WTC11 (cell line): ENCODE data around the gene C11orf52. TPM values are rescaled to one million over a fixed set of nuclear protein-coding genes. Genes with fewer than 3 reads are reported as not detected.

ENCODE experiments used
- ATF1 ChIP-seq: sonication (generic); formaldehyde crosslinking; IDR thresholded peaks from 2 replicates; pipeline ENCODE4 v1.8.1; 2023; ENCODE audit warnings: mild to moderate bottlenecking, moderate library complexity, missing genetic modification reagents
- CREM ChIP-seq: sonication (generic); formaldehyde crosslinking; IDR thresholded peaks from 2 replicates; pipeline ENCODE4 v1.8.1; 2022; ENCODE audit warnings: mild to moderate bottlenecking, missing genetic modification reagents, moderate library complexity
- E2F5 ChIP-seq: sonication (generic); formaldehyde crosslinking; IDR thresholded peaks from 2 replicates; pipeline ENCODE4 v1.8.1; 2022; ENCODE audit warnings: mild to moderate bottlenecking, moderate library complexity, missing genetic modification reagents
- EMX1 ChIP-seq: fragments of 250-450 bp; sonication (Bioruptor Pico); IDR thresholded peaks from 2 replicates; pipeline ENCODE4 v1.8.0; 2021; ENCODE audit warnings: mild to moderate bottlenecking
- HMGXB4 ChIP-seq: sonication (generic); formaldehyde crosslinking; IDR thresholded peaks from 2 replicates; pipeline ENCODE4 v1.8.1; 2023; ENCODE audit warnings: mild to moderate bottlenecking, moderate library complexity, missing genetic modification reagents
- MXD4 ChIP-seq: fragments of 250-450 bp; sonication (Bioruptor Pico); IDR thresholded peaks from 2 replicates; pipeline ENCODE4 v1.8.0; 2021; ENCODE audit warnings: mild to moderate bottlenecking, moderate library complexity, borderline replicate concordance
- MYBL2 ChIP-seq: sonication (generic); formaldehyde crosslinking; IDR thresholded peaks from 2 replicates; pipeline ENCODE4 v1.8.1; 2023; ENCODE audit warnings: mild to moderate bottlenecking, moderate library complexity, missing genetic modification reagents
- NFYB ChIP-seq: sonication (generic); formaldehyde crosslinking; conservative IDR thresholded peaks from 2 replicates; pipeline ENCODE4 v1.8.0; 2022; ENCODE audit warnings: low read depth, missing genetic modification reagents
- NR2C2 ChIP-seq: sonication (generic); formaldehyde crosslinking; IDR thresholded peaks from 2 replicates; pipeline ENCODE4 v1.8.0; 2022; ENCODE audit warnings: mild to moderate bottlenecking, missing genetic modification reagents
- NR3C1 ChIP-seq: sonication (generic); formaldehyde crosslinking; conservative IDR thresholded peaks from 2 replicates; pipeline ENCODE4 v1.8.1; 2023; ENCODE audit warnings: low read depth, mild to moderate bottlenecking, missing genetic modification reagents
- PRRX2 ChIP-seq: fragments of 250-450 bp; sonication (Bioruptor Pico); IDR thresholded peaks from 2 replicates; pipeline ENCODE4 v1.8.0; 2021; ENCODE audit warnings: mild to moderate bottlenecking
- RORB ChIP-seq: fragments of 250-450 bp; sonication (Bioruptor Pico); IDR thresholded peaks from 2 replicates; pipeline ENCODE4 v1.9.0; 2021; ENCODE audit warnings: mild to moderate bottlenecking
- SMAD3 ChIP-seq: sonication (generic); formaldehyde crosslinking; IDR thresholded peaks from 2 replicates; pipeline ENCODE4 v1.8.0; 2022; ENCODE audit warnings: missing genetic modification reagents, mild to moderate bottlenecking, borderline replicate concordance
- TEAD1 ChIP-seq: sonication (generic); formaldehyde crosslinking; IDR thresholded peaks from 2 replicates; pipeline ENCODE4 v1.8.0; 2022; ENCODE audit warnings: mild to moderate bottlenecking, missing genetic modification reagents
- ZNF121 ChIP-seq: sonication (generic); formaldehyde crosslinking; IDR thresholded peaks from 2 replicates; pipeline ENCODE4 v1.8.0; 2023; ENCODE audit warnings: missing genetic modification reagents
- ZNF232 ChIP-seq: sonication (generic); formaldehyde crosslinking; IDR thresholded peaks from 2 replicates; pipeline ENCODE4 v1.8.0; 2022; ENCODE audit warnings: mild to moderate bottlenecking, missing genetic modification reagents
- ZNF416 ChIP-seq: fragments of 250-450 bp; sonication (Bioruptor Pico); IDR thresholded peaks from 2 replicates; pipeline ENCODE4 v1.9.0; 2021; ENCODE audit warnings: mild to moderate bottlenecking, inconsistent platforms
- ZNF512 ChIP-seq: sonication (generic); formaldehyde crosslinking; IDR thresholded peaks from 2 replicates; pipeline ENCODE4 v1.8.1; 2022; ENCODE audit warnings: missing genetic modification reagents, borderline replicate concordance
- ZSCAN18 ChIP-seq: fragments of 250-450 bp; sonication (Bioruptor Pico); IDR thresholded peaks from 2 replicates; pipeline ENCODE4 v2.1.2; 2022; ENCODE audit warnings: mild to moderate bottlenecking, moderate library complexity
- total RNA-seq: library from RNA; stranded (reverse); gene quantifications from 3 replicates; pipeline ENCODE4 v1.2.3, GENCODE V29; 2021
- TF ChIP-seq, protein P1 (sequence below): sonication (generic); formaldehyde crosslinking; IDR thresholded peaks from 2 replicates; pipeline ENCODE4 v1.8.1; 2022; ENCODE audit warnings: low read depth, mild to moderate bottlenecking, moderate library complexity, missing genetic modification reagents, borderline replicate concordance
- TF ChIP-seq, protein P2 (sequence below): sonication (generic); formaldehyde crosslinking; IDR thresholded peaks from 2 replicates; pipeline ENCODE4 v1.8.0; 2022; ENCODE audit warnings: missing genetic modification reagents
- TF ChIP-seq, protein P3 (sequence below): sonication (generic); formaldehyde crosslinking; IDR thresholded peaks from 2 replicates; pipeline ENCODE4 v1.8.0; 2023; ENCODE audit warnings: missing genetic modification reagents, mild to moderate bottlenecking, borderline replicate concordance

The C11orf52 gene
- total RNA-seq, 1 experiment from 2014 or later = 2.1 TPM

DNA sequence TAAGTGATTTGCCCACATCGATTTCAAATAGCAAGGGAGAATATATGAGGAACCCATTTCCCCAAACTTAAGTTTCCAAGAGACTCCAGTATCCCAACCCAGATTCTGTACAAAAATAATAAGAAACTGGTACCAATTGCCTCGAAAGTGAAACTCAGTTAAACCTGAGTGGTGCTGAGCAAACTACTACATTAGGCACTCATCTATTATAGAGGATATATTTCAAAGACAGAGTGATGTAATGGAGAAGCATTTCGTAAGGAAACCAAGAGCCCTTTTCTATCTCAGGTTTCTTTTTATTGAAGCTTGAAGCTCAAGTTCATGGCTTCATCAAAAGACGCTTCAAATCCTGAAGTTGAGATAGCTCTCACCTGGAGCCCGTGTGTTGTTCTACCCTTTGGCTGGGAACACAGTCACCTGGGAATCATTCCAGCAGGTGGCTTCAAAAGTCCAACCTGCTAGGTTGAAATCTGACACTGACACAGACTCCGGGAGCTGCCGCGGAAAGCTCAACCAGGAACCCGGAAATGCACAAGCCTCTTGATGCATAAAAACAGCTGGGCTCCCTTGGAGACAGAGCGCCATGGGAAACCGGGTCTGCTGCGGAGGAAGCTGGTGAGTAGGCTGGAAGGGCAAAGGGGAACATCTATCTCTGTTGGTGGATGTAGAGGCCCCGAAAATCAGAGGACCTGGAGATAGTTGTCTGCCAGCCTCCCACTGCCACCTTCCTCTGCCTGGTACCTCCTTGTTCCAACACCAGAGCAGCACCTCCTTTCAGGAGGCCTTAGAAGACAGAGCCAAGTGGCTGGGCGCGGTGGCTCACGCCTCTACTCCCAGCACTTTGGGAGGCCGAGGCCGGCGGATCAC, at the start of gene C11orf52 (continued):
- TF ChIP-seq HMGXB4 (CRISPR knock-in tag) = no peak
- TF ChIP-seq EMX1 (CRISPR knock-in tag) = no peak
- TF ChIP-seq PRRX2 = no peak
- TF ChIP-seq NFYB = no peak
- TF ChIP-seq TEAD1 (CRISPR knock-in tag) = peak; percentile 70
- TF ChIP-seq ZNF512 (CRISPR knock-in tag) = no peak
- TF ChIP-seq CREM (CRISPR knock-in tag) = 0 out of 2 replicates have a peak, but pooled peaks have one; percentile 47
- no peak for TF ChIP-seq NR3C1 (CRISPR knock-in tag)
- no peak for TF ChIP-seq NR2C2 (CRISPR knock-in tag)
- no peak for TF ChIP-seq E2F5 (CRISPR knock-in tag)
- peak; percentile 25; the same call in 1 of the 2 replicates for TF ChIP-seq MYBL2 (CRISPR knock-in tag)
- TF ChIP-seq ZNF416 (CRISPR knock-in tag) = no peak
- TF ChIP-seq RORB (CRISPR knock-in tag) = no peak
- peak; percentile 36; the same call in 1 of the 2 replicates for TF ChIP-seq ZNF232
- TF ChIP-seq, protein P1, sequence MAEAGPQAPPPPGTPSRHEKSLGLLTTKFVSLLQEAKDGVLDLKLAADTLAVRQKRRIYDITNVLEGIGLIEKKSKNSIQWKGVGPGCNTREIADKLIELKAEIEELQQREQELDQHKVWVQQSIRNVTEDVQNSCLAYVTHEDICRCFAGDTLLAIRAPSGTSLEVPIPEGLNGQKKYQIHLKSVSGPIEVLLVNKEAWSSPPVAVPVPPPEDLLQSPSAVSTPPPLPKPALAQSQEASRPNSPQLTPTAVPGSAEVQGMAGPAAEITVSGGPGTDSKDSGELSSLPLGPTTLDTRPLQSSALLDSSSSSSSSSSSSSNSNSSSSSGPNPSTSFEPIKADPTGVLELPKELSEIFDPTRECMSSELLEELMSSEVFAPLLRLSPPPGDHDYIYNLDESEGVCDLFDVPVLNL (CRISPR knock-in tag) = no peak
- no peak for TF ChIP-seq ATF1 (CRISPR knock-in tag)
- TF ChIP-seq MXD4 (CRISPR knock-in tag) = no peak
- TF ChIP-seq ZSCAN18 (CRISPR knock-in tag) = no peak
- TF ChIP-seq, protein P2, sequence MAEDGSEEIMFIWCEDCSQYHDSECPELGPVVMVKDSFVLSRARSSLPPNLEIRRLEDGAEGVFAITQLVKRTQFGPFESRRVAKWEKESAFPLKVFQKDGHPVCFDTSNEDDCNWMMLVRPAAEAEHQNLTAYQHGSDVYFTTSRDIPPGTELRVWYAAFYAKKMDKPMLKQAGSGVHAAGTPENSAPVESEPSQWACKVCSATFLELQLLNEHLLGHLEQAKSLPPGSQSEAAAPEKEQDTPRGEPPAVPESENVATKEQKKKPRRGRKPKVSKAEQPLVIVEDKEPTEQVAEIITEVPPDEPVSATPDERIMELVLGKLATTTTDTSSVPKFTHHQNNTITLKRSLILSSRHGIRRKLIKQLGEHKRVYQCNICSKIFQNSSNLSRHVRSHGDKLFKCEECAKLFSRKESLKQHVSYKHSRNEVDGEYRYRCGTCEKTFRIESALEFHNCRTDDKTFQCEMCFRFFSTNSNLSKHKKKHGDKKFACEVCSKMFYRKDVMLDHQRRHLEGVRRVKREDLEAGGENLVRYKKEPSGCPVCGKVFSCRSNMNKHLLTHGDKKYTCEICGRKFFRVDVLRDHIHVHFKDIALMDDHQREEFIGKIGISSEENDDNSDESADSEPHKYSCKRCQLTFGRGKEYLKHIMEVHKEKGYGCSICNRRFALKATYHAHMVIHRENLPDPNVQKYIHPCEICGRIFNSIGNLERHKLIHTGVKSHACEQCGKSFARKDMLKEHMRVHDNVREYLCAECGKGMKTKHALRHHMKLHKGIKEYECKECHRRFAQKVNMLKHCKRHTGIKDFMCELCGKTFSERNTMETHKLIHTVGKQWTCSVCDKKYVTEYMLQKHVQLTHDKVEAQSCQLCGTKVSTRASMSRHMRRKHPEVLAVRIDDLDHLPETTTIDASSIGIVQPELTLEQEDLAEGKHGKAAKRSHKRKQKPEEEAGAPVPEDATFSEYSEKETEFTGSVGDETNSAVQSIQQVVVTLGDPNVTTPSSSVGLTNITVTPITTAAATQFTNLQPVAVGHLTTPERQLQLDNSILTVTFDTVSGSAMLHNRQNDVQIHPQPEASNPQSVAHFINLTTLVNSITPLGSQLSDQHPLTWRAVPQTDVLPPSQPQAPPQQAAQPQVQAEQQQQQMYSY = no peak
- no peak for TF ChIP-seq ZNF121
- TF ChIP-seq SMAD3 (CRISPR knock-in tag) = no peak
- TF ChIP-seq, protein P3, sequence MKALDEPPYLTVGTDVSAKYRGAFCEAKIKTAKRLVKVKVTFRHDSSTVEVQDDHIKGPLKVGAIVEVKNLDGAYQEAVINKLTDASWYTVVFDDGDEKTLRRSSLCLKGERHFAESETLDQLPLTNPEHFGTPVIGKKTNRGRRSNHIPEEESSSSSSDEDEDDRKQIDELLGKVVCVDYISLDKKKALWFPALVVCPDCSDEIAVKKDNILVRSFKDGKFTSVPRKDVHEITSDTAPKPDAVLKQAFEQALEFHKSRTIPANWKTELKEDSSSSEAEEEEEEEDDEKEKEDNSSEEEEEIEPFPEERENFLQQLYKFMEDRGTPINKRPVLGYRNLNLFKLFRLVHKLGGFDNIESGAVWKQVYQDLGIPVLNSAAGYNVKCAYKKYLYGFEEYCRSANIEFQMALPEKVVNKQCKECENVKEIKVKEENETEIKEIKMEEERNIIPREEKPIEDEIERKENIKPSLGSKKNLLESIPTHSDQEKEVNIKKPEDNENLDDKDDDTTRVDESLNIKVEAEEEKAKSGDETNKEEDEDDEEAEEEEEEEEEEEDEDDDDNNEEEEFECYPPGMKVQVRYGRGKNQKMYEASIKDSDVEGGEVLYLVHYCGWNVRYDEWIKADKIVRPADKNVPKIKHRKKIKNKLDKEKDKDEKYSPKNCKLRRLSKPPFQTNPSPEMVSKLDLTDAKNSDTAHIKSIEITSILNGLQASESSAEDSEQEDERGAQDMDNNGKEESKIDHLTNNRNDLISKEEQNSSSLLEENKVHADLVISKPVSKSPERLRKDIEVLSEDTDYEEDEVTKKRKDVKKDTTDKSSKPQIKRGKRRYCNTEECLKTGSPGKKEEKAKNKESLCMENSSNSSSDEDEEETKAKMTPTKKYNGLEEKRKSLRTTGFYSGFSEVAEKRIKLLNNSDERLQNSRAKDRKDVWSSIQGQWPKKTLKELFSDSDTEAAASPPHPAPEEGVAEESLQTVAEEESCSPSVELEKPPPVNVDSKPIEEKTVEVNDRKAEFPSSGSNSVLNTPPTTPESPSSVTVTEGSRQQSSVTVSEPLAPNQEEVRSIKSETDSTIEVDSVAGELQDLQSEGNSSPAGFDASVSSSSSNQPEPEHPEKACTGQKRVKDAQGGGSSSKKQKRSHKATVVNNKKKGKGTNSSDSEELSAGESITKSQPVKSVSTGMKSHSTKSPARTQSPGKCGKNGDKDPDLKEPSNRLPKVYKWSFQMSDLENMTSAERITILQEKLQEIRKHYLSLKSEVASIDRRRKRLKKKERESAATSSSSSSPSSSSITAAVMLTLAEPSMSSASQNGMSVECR (CRISPR knock-in tag) = no peak
